ENCODE data around the gene TEAD4. TPM values are rescaled to one million over a fixed set of nuclear protein-coding genes. Genes with fewer than 3 reads are reported as not detected.
A peak's percentile ranks its signal among the peaks of the same experiment; 100 is the strongest.

The TEAD4 gene
- polyA plus RNA-seq, 4 donors = 16.9 to 23.7 (median 18.7) TPM

GRCh38 chr12:2960390-2960956 lies 1.3 kb downstream of the TEAD4 start:
- peak in 1 of 4 donors; percentile 18 for DNase-seq (ENCODE audit: low read depth in 4 of 4, low spot score in 3 of 4)

DNA sequence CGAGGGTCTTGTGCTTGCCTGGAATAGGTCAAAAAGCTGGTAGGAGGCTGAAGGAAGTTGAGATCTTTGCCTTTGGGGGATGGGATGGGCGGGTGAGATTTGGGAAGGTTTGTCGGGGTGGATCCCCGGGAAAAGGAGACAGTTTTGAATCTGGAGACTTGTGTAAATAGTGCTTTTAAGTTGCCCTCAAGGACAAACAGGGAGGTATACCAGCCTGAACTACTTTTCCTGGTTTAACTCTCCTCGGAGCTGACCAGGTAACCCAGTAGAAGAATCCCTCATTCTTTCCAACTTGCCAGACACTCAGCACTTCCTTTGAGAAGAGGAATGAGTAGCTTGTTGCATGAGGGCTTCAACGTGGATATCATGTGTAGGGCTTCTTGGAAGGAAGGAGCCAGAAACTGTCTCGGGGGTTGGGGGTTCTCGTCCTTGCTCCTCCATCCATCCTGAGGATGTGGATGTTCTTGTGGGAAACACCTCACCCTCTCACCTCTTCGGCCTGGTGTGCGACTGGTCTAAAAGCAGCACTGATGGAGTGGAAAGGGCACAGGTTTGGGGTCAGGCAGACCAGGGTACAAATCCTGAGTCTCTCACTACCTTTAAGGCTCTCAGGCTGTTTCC lies 1.9 kb downstream of the TEAD4 start:
- DNase-seq (ENCODE audit: low read depth in 4 of 4, low spot score in 3 of 4) = no peak

DNA sequence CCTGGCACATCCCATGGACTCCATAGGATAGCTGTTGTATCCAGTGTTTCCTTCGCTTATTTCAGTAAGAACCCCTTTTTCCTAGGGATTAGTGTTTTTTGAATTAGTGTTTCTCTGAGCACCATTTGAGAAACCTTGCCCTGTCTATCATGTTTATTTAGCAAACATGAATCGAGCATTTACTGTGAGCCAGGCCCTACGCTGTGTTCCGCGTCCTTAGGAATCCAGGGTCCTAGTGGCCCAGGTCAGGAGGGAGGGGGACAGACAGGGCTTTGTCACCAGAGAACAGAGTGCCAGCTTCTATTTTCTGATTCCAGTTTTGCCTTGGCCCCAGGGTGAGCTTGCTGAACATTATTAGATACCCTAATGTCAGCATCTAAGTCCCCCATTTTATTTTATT lies 2.5 kb downstream of the TEAD4 start:
- no peak for DNase-seq (ENCODE audit: low read depth in 4 of 4, low spot score in 3 of 4)

DNA sequence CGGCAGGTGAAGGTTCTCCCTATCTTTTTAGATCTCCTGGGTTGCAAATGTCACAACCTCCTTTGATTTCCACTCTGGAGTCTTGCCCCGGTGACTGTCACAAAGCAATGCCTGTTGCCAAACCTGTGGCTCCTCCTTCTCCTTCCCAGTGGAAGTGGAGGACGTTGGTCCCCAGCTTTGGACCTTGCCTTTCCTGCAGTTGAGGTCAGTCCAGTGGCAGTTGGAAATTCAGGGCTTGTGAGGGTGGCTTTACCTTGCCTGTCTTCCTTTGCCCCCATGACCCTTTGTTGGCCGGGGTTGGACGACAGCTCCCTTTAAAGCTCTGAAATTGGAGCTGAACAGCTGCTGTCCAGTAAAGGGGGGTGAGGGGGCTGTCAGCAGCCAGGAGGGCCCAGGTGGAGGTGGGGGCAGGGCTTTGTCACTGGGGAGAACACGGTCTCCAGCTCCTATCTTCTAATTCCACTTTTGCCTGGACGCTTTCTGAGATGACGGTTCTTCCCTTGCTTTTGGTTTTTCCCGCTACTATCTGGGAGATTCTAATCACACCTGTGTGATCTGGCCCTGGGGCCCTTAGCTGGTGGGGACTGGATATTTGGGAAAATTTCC lies 4.1 kb downstream of the TEAD4 start:
- DNase-seq (ENCODE audit: low read depth in 4 of 4, low spot score in 3 of 4) = no peak

DNA sequence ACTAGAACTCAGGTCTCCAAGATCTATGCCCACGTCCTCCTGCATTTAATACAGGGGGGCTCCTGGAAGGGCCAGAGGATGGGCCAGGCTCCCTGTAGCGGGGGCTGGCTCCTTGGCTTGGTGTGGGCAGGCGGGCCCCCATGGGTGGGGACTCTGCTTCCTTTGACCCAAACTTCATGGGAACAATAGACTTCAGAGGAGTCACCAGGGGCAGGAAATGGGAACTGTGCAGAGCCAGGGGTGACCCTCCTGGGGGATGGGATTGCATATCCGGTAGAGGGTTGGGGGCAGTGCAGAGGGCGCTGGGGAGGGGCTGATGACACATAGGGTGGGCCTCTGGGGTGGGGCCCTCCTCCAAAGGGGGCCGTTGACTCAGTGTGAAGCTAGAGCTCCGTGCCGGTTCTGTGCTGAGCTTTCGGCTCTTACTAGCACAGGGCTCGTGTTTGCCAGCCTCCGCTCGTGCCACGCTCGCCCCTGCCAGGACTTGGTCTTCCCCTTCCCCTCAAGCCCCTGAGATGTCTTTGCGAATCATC lies 4.6 kb downstream of the TEAD4 start:
- DNase-seq (ENCODE audit: low read depth in 4 of 4, low spot score in 3 of 4) = no peak

GRCh38 chr12:2967651-2968050 lies 8.5 kb downstream of the TEAD4 start:
- DNase-seq (ENCODE audit: low read depth in 4 of 4, low spot score in 3 of 4) = no peak

DNA sequence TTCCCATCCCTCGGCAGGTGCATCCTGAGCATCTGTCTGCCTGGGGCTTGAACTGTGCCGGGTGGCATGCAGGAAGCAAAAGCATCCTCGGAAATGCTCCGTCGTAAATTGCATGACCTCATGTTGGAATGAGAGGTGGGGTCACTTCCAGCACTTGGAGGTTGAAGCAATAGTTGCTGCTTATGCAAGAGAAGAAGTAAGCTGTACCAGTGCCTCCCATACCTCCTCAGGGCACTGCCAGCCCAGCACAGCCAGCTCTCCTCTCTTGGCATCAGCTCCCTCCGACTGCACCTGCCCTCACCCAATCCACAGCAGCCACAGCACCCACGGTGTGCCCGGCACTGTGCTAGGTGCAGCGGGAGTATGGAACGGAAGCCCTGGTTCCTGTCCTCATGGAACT lies 11.5 kb downstream of the TEAD4 start:
- no peak for DNase-seq (ENCODE audit: low read depth in 4 of 4, low spot score in 3 of 4)

DNA sequence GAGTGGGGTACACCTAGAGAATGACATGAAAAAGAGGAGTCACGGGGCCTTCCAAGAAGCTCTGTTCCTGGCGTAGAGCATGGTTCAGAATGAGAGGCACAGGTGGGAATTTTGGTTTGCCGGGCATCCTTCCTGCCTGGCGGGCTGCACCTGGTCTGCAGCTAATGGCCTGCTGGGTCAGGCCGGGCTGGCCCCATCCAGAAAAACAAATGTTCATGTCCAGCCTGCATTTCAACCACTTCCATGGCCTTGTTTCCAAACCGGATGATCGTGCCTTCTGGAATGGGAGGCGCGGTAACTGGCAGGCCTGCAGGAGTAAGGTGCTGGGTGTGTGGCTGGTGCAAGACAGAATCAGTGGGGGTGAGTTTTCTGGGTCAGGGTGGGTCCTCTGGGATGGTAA lies 14.4 kb downstream of the TEAD4 start:
- no peak for DNase-seq (ENCODE audit: low read depth in 4 of 4, low spot score in 3 of 4)

DNA sequence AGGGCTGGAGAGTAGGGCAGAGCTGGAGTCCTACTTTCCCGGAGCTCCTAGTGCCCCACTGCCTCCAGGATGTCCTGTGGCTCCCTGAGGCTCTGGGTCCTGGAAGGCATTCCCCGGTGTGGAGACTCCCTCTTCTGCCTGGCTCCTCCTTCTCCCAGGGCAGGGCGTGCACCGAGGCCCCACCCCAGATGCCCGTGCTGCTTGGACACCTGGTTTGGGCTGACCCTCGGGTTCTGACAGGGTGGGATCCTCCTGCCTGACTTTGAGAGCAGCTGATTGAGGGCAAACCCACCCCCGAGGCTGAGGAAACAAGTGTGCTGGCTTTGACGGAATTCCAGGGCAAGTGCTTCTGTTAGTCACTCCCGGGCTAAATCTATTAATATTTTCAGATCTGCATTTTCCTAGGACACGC lies 15.4 kb downstream of the TEAD4 start:
- DNase-seq (ENCODE audit: low read depth in 4 of 4, low spot score in 3 of 4) = no peak

DNA sequence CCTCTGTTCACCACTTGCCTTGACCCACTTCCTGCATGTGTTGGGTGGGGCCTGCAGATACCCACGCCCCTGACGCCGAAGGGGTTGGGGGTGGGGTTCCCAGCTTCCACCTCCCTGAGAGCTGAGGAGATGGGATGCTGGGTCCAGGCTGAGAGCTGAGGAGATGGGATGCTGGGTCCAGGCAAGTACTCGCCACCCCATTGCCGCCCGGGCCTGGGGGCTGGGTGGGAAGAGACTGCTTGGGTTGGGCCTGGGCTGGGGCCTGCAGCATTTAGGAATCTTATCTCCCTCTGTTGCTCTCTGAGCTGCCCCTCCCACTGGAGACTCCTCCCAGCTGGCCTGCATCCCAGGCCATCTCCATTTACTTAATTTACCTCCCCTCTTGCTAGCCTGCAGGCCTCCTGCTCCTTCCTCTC lies 17.4 kb downstream of the TEAD4 start:
- DNase-seq (ENCODE audit: low read depth in 4 of 4, low spot score in 3 of 4) = no peak

DNA sequence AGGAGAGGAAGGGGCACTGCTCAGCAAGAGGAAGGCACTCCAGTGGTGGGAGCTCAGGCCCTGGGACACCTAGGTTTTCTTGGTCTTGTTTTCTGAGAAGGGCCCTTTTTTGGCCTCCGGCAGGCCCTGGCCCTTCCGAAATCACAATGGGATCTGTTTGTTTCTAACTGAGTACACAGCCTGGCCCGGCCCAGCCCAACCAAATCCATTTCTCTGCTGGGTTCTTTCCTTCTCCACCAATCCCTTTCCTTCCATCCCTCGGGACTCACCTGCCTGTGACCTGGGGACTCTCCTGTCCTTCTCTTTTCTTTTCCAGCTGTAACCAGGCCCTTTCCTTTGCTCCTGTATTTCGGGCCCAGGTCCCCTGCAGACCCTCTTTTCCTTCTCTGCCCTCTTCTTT lies 18.6 kb downstream of the TEAD4 start:
- DNase-seq (ENCODE audit: low read depth in 4 of 4, low spot score in 3 of 4) = no peak

DNA sequence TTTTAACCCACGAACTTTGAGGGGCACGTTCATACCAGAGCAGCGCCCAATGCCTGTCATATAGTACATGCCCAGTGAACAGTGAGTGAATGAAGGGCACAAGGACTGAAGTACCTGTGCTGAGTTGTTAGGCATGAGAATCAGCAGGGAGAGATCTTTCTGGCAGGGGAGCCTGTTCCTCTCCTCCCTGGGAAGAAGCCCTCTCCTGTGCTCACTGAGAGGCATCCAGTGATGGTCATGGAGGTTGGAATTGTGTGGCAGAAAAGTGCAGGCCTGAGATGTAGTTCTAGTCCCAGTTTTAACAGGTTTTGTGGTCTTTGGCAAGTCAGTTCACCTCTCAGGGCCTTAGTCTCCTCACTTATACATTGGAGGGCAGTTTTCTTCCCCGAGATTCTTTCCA lies 20.6 kb downstream of the TEAD4 start:
- no peak for DNase-seq (ENCODE audit: low read depth in 4 of 4, low spot score in 3 of 4)

- no peak for DNase-seq (ENCODE audit: low read depth in 4 of 4, low spot score in 3 of 4)
These were observed 21.4 kb downstream of the TEAD4 start for GRCh38 chr12:2980630-2981029.

- DNase-seq (ENCODE audit: low read depth in 4 of 4, low spot score in 3 of 4) = no peak
These were observed 23.2 kb downstream of the TEAD4 start for GRCh38 chr12:2982361-2982760.

- DNase-seq (ENCODE audit: low read depth in 4 of 4, low spot score in 3 of 4) = no peak
These were observed 25.1 kb downstream of the TEAD4 start for GRCh38 chr12:2984249-2984648.

DNA sequence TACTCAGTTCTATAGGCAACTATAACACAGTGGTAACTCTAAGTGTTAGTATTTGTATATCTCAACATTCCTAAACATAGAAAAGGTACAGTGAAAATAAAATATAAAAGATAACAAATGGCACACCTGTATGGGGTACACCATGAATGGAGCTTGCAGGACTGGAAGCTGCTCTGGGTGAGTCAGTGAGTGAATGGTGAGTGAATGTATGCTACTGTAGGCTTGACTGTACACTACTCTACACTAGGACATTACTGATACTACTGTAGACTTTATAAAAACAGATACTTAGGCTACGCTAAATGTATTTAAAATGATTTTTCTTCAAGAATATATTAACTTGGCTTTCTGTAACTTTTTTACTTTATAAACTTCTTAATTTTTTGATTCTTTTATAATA lies 25.5 kb downstream of the TEAD4 start:
- DNase-seq (ENCODE audit: low read depth in 4 of 4, low spot score in 3 of 4) = no peak

DNA sequence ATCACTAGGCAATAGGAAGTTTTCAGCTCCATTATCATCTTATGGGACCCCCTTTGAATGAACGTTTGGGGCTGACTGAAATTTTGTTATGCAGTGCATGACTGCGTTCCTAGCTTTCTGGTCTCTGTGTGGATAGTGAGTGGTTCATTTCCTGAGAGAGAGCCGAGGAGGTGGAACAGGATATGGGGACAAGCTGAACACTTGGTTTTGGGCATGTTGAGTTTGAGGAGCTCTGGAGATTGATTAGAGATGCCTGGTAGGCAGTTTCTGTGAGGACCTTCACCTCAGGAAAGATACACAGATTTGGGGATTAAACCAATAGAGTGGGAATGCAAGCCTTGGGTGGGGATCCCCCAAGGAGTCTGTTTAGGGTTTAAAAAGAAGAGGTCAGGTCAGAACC lies 27.7 kb downstream of the TEAD4 start:
- no peak for DNase-seq (ENCODE audit: low read depth in 4 of 4, low spot score in 3 of 4)

DNA sequence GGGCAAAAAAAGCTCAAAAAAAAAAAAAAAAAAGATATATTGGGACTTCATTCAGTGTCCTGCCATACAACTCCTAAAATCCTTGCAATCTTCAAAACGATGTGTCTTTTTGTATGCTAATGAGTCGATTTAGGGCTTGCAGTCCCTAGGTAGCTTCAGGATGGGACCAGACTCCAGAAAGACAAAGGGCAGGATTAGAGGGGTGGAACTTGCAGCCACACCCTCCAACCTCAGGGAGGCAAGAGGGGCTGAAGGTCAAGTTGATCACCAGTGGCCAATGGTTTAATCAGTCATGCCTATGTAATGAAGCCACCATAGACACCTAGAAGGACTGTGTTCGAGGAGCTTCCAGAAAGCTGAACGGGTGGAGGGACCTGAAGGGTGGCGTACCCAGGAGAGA lies 29.3 kb downstream of the TEAD4 start:
- no peak for DNase-seq (ENCODE audit: low read depth in 4 of 4, low spot score in 3 of 4)

DNA sequence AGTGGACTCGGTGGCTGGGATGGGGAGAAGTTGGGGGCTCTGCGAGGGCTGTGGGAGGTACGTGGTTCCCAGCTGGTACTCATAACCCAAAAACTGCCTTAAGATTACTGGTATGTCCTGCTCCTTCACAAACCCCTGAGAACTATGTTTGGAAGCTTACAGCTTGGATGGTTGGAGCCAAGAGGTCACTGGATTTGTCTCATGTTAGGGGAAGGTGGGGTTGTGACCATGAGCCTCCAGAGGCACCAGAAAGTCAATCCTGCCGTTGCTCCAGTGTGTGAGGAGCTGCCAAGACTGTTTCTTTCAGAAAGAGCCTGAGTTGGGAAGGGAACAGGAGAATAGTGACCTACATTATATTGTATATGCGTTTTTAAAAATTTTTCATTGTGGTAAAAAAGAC lies 33.5 kb downstream of the TEAD4 start:
- DNase-seq (ENCODE audit: low read depth in 4 of 4, low spot score in 3 of 4) = no peak

GRCh38 chr12:2997989-2998670 lies 38.9 kb downstream of the TEAD4 start:
- DNase-seq (ENCODE audit: low read depth in 4 of 4, low spot score in 3 of 4) = no peak

GRCh38 chr12:2998789-2999264 lies 39.6 kb downstream of the TEAD4 start:
- peak in 3 of 4 donors; percentile 25 to 35 (median 25) for DNase-seq (ENCODE audit: low read depth in 4 of 4, low spot score in 3 of 4)
